ENCODE measurements around the gene CTCFL. TPM values are rescaled to one million over a fixed set of nuclear protein-coding genes. Genes with fewer than 3 reads are reported as not detected.

Gene CTCFL
- total RNA-seq, 1 experiment from 2014 or later = 0.90 TPM

- Histone ChIP-seq H3K9me3 (ENCODE audit: low read depth, low read length, poor library complexity, severe bottlenecking) (no peaks in the 10 kb centered on the region), H3K4me1 (ENCODE audit: insufficient read depth, low read length, poor library complexity, severe bottlenecking) (no peaks in the 10 kb centered on the region), H3K4me3 (ENCODE audit: low read depth, low read length, poor library complexity, severe bottlenecking) (no peak overlapping the region), H3K27me3 (replicated peaks; ENCODE audit: insufficient read depth, low read depth, low read length, poor library complexity) (no peaks in the 10 kb centered on the region), H3K27ac (ENCODE audit: low read depth, low read length, poor library complexity, severe bottlenecking) (no peak overlapping the region), H3K36me3 (ENCODE audit: insufficient read depth, low read length, poor library complexity, severe bottlenecking) (no peaks in the 10 kb centered on the region)
- no TSS peak for BruUV-seq (replicated peaks)
- POLR2A ChIA-PET (ENCODE audit: low non-redundant PET) = no interaction called here
- intact Hi-C loops (cut with micrococcal nuclease; ENCODE audit: unreplicated experiment) = no loop called here
- CTCF ChIA-PET = no interaction called here
- DNase-seq (ENCODE audit: low spot score) = no peak
- TF ChIP-seq EZH2 (IDR thresholded peaks at IDR 0.05; ENCODE audit: borderline replicate concordance, low read depth, low read length, poor library complexity, severe bottlenecking) (no peak), CTCF (conservative IDR thresholded peaks at IDR 0.05; ENCODE audit: low read depth, low read length) (no peak)
Observed at GRCh38 chr20:57566803-57567459, 42.0 kb upstream of the CTCFL start.

GRCh38 chr20:57566399-57566798 is 41.5 kb upstream of the CTCFL start:
- BruUV-seq (replicated peaks) = no TSS peak

GRCh38 chr20:57564951-57565642 is 40.2 kb upstream of the CTCFL start:
- intact Hi-C loops (cut with micrococcal nuclease; ENCODE audit: unreplicated experiment) = no loop called here
- no peak overlapping the region for H3K27ac ChIP-seq (ENCODE audit: low read depth, low read length, poor library complexity, severe bottlenecking)
- no peaks in the 10 kb centered on the region for H3K9me3 ChIP-seq (ENCODE audit: low read depth, low read length, poor library complexity, severe bottlenecking)
- no peak for DNase-seq (ENCODE audit: low spot score)
- TF ChIP-seq CTCF (conservative IDR thresholded peaks at IDR 0.05; ENCODE audit: low read depth, low read length) = no peak
- TF ChIP-seq EZH2 (IDR thresholded peaks at IDR 0.05; ENCODE audit: borderline replicate concordance, low read depth, low read length, poor library complexity, severe bottlenecking) = no peak
- no peaks in the 10 kb centered on the region for H3K4me1 ChIP-seq (ENCODE audit: insufficient read depth, low read length, poor library complexity, severe bottlenecking)
- CTCF ChIA-PET = no interaction called here
- no TSS peak for BruUV-seq (replicated peaks)
- H3K4me3 ChIP-seq (ENCODE audit: low read depth, low read length, poor library complexity, severe bottlenecking) = no peak overlapping the region
- H3K36me3 ChIP-seq (ENCODE audit: insufficient read depth, low read length, poor library complexity, severe bottlenecking) = no peaks in the 10 kb centered on the region
- H3K27me3 ChIP-seq (replicated peaks; ENCODE audit: insufficient read depth, low read depth, low read length, poor library complexity) = no peaks in the 10 kb centered on the region
- POLR2A ChIA-PET (ENCODE audit: low non-redundant PET) = no interaction called here

More at GRCh38 chr20:57566399-57566798, 41.5 kb upstream of the CTCFL start:
- ChIA-PET CTCF (no interaction called here), POLR2A (ENCODE audit: low non-redundant PET) (no interaction called here)
- TF ChIP-seq CTCF (conservative IDR thresholded peaks at IDR 0.05; ENCODE audit: low read depth, low read length) (no peak), EZH2 (IDR thresholded peaks at IDR 0.05; ENCODE audit: borderline replicate concordance, low read depth, low read length, poor library complexity, severe bottlenecking) (no peak)
- H3K27ac ChIP-seq (ENCODE audit: low read depth, low read length, poor library complexity, severe bottlenecking) = no peak overlapping the region
- H3K36me3 ChIP-seq (ENCODE audit: insufficient read depth, low read length, poor library complexity, severe bottlenecking) = no peaks in the 10 kb centered on the region
- no peaks in the 10 kb centered on the region for H3K9me3 ChIP-seq (ENCODE audit: low read depth, low read length, poor library complexity, severe bottlenecking)
- H3K4me1 ChIP-seq (ENCODE audit: insufficient read depth, low read length, poor library complexity, severe bottlenecking) = no peaks in the 10 kb centered on the region
- intact Hi-C loops (cut with micrococcal nuclease; ENCODE audit: unreplicated experiment) = no loop called here
- H3K4me3 ChIP-seq (ENCODE audit: low read depth, low read length, poor library complexity, severe bottlenecking) = no peak overlapping the region
- H3K27me3 ChIP-seq (replicated peaks; ENCODE audit: insufficient read depth, low read depth, low read length, poor library complexity) = no peaks in the 10 kb centered on the region
- DNase-seq (ENCODE audit: low spot score) = no peak

Data from A673 (cell line).